AG09309 (cell line): Measurements from ENCODE around the gene RSAD1.
A peak's percentile ranks its signal among the peaks of the same experiment; 100 is the strongest.
"Not testable (repeated sequence)": the region's sequence is repeated elsewhere in the genome, so short reads cannot be mapped to it uniquely, and the experiment has no call there.

ENCODE experiments used
- DNase-seq: peaks from one replicate; pipeline ENCODE4 v3.0.0-alpha.2; 2010; ENCODE audit warnings: low read depth
- H3K4me3 ChIP-seq: 2 replicates; pipeline ENCODE4 v1.5.1; 2011; ENCODE audit warnings: mild to moderate bottlenecking, low read depth, low read length, moderate library complexity; ENCODE audit not compliant: control insufficient read depth
- CTCF ChIP-seq: IDR thresholded peaks from 2 replicates; pipeline ENCODE4 v1.5.1; 2011; ENCODE audit warnings: mild to moderate bottlenecking, low read depth, low read length, inconsistent platforms; ENCODE audit not compliant: insufficient read depth, control insufficient read depth; ENCODE audit errors: missing control alignments

Gene RSAD1

GRCh38 chr17:50471009-50471905, 7.4 kb upstream of the RSAD1 start:
- no peak for TF ChIP-seq CTCF
- H3K4me3 ChIP-seq = no peak overlapping the region

GRCh38 chr17:50472286-50472685, 6.4 kb upstream of the RSAD1 start:
- DNase-seq = no peak
- no peak for TF ChIP-seq CTCF

More at GRCh38 chr17:50471009-50471905, 7.4 kb upstream of the RSAD1 start:
- no peak for DNase-seq

GRCh38 chr17:50472761-50473161, 5.9 kb upstream of the RSAD1 start:
- H3K4me3 ChIP-seq, DNase-seq: not testable (repeated sequence)
- peak; percentile 42 for TF ChIP-seq CTCF

More at GRCh38 chr17:50472286-50472685, 6.4 kb upstream of the RSAD1 start:
- no peak overlapping the region for H3K4me3 ChIP-seq

- no peak overlapping the region for H3K4me3 ChIP-seq
- no peak for TF ChIP-seq CTCF
- DNase-seq = no peak
These were observed 4.8 kb upstream of the RSAD1 start for GRCh38 chr17:50473901-50474300.

- no peak overlapping the region for H3K4me3 ChIP-seq
- no peak for DNase-seq
- TF ChIP-seq CTCF = no peak
These were observed 4.1 kb upstream of the RSAD1 start for GRCh38 chr17:50474523-50474922.

- DNase-seq = no peak
- TF ChIP-seq CTCF = no peak
- H3K4me3 ChIP-seq = no peak overlapping the region
These were observed 3.3 kb upstream of the RSAD1 start for GRCh38 chr17:50475362-50475761.

GRCh38 chr17:50475775-50476544, 2.7 kb upstream of the RSAD1 start:
- DNase-seq, H3K4me3 ChIP-seq: not testable (repeated sequence)
